Fibroblast of lung (primary cell): ENCODE data around the gene SLC16A4. TPM values are rescaled to one million over a fixed set of nuclear protein-coding genes. Genes with fewer than 3 reads are reported as not detected.
A peak's percentile ranks its signal among the peaks of the same experiment; 100 is the strongest.

ENCODE experiments used
- DNase-seq, 2 donors: peaks; one replicate each; pipeline versions ENCODE4 v3.0.0 to v3.0.0-alpha.2; 2010; ENCODE audit warnings: low read depth in 2 of 2
- H2AFZ ChIP-seq: 2 replicates; pipeline ENCODE4 v1.5.1; 2012; ENCODE audit warnings: low read length, control low read depth, inconsistent platforms
- H3K27ac ChIP-seq: 2 replicates; pipeline ENCODE4 v1.5.1; 2011; ENCODE audit warnings: low read length, control low read depth; ENCODE audit not compliant: insufficient read depth
- H3K27me3 ChIP-seq: 2 replicates; pipeline ENCODE4 v1.5.1; 2011; ENCODE audit warnings: mild to moderate bottlenecking, low read length; ENCODE audit not compliant: control insufficient read depth, insufficient read depth
- H3K36me3 ChIP-seq: 2 replicates; pipeline ENCODE4 v1.5.1; 2011; ENCODE audit warnings: low read length; ENCODE audit not compliant: control insufficient read depth, insufficient read depth
- H3K4me1 ChIP-seq: 2 replicates; pipeline ENCODE4 v1.5.1; 2011; ENCODE audit warnings: low read length; ENCODE audit not compliant: control insufficient read depth, insufficient read depth; ENCODE audit errors: extremely low read depth
- H3K4me2 ChIP-seq: 2 replicates; pipeline ENCODE4 v1.5.1; 2011; ENCODE audit warnings: low read length, control low read depth; ENCODE audit not compliant: insufficient read depth; ENCODE audit errors: extremely low read depth
- H3K4me3 ChIP-seq, 4 experiments: fragments of 200-600 bp in 1 of 4; sonication (generic) in 1 of 4; replicated peaks in 1 of 4; 2 replicates each; pipeline ENCODE4 v1.5.1; 2011 to 2016; ENCODE audit warnings: low read length in 4 of 4, low read depth in 3 of 4, mild to moderate bottlenecking in 3 of 4, control low read depth in 2 of 4, inconsistent platforms in 1 of 4, mixed read lengths in 1 of 4; ENCODE audit not compliant: insufficient read depth in 1 of 4; ENCODE audit errors: control extremely low read depth in 1 of 4
- H3K79me2 ChIP-seq: 2 replicates; pipeline ENCODE4 v1.5.1; 2012; ENCODE audit warnings: mild to moderate bottlenecking, low read length, inconsistent platforms; ENCODE audit not compliant: control insufficient read depth, insufficient read depth
- H3K9ac ChIP-seq: 2 replicates; pipeline ENCODE4 v1.5.1; 2011; ENCODE audit warnings: mild to moderate bottlenecking, low read length, control low read depth; ENCODE audit not compliant: insufficient read depth
- H3K9me3 ChIP-seq: 2 replicates; pipeline ENCODE4 v1.5.1; 2012; ENCODE audit warnings: low read depth, low read length; ENCODE audit not compliant: control insufficient read depth, insufficient read depth
- H4K20me1 ChIP-seq: 2 replicates; pipeline ENCODE4 v1.5.1; 2011; ENCODE audit warnings: low read length; ENCODE audit not compliant: control insufficient read depth, insufficient read depth; ENCODE audit errors: extremely low read depth
- CTCF ChIP-seq, 2 donors: IDR thresholded peaks in 1 of 2; conservative IDR thresholded peaks in 1 of 2; 1 replicate in 1 of 2; 2 replicates in 1 of 2; pipeline ENCODE4 v1.5.1; 2011 to 2012; ENCODE audit warnings: low read length in 2 of 2, control low read depth in 1 of 2, inconsistent platforms in 1 of 2, low read depth in 1 of 2, mild to moderate bottlenecking in 1 of 2
- EZH2 ChIP-seq: IDR thresholded peaks from 2 replicates; pipeline ENCODE4 v1.5.1; 2012; ENCODE audit warnings: low read length, control low read depth, mild to moderate bottlenecking; ENCODE audit errors: missing control alignments
- polyA plus RNA-seq, 2 donors: library from polyadenylated mRNA; depleted of rRNA in 1 of 2; stranded (reverse) in 1 of 2; unstranded in 1 of 2; fragments of >200 nt; gene quantifications; 2 replicates each; pipeline ENCODE4 v1.2.1, GENCODE V29; 2011 to 2012; ENCODE audit warnings: missing spikeins in 1 of 2
- total RNA-seq: library from RNA; depleted of rRNA; stranded (reverse); fragments of >200 nt; gene quantifications from 2 replicates; pipeline ENCODE4 v1.2.1, GENCODE V29; 2014

Gene SLC16A4
- total and polyA plus RNA-seq, 2 donors (not counting 1 experiment from before 2014, with no cell fraction given), result 64.4 to 91.9 TPM

- Histone ChIP-seq H3K79me2 (peaks cover 90% of the 10 kb centered on the region), H3K36me3 (peaks cover 5% of the 10 kb centered on the region), H3K27me3 (no peaks in the 10 kb centered on the region), H3K4me3 (peak overlapping the region in 1 of 4 experiments; percentile 6), H3K27ac (no peak overlapping the region), H3K4me2 (no peak overlapping the region), H3K9me3 (no peaks in the 10 kb centered on the region), H3K4me1 (peaks cover 12% of the 10 kb centered on the region), H3K9ac (no peak overlapping the region), H4K20me1 (peaks cover 2% of the 10 kb centered on the region), H2AFZ (no peak overlapping the region)
- no peak for DNase-seq
- TF ChIP-seq EZH2 (no peak), CTCF (conservative IDR thresholded peaks at IDR 0.05 in 1 of 2, IDR thresholded peaks at IDR 0.05 in 1 of 2; ENCODE audit: low read depth in 1 of 2, low read length in 2 of 2) (no peak)
Observed at GRCh38 chr1:110348050-110348449, 42.8 kb downstream of the SLC16A4 start.

- Histone ChIP-seq H3K27me3 (no peaks in the 10 kb centered on the region), H3K4me3 (no peak overlapping the region), H3K4me1 (peaks cover 17% of the 10 kb centered on the region), H4K20me1 (peaks cover 2% of the 10 kb centered on the region), H3K79me2 (peaks cover 94% of the 10 kb centered on the region), H2AFZ (no peak overlapping the region), H3K9ac (no peak overlapping the region), H3K4me2 (peak overlapping the region; percentile 75), H3K27ac (no peak overlapping the region), H3K36me3 (peaks cover 6% of the 10 kb centered on the region), H3K9me3 (no peaks in the 10 kb centered on the region)
- TF ChIP-seq EZH2 (no peak), CTCF (conservative IDR thresholded peaks at IDR 0.05 in 1 of 2, IDR thresholded peaks at IDR 0.05 in 1 of 2; ENCODE audit: low read depth in 1 of 2, low read length in 2 of 2) (no peak)
- no peak for DNase-seq
Observed at GRCh38 chr1:110347182-110347893, 43.5 kb downstream of the SLC16A4 start.

- Histone ChIP-seq H2AFZ (no peak overlapping the region), H3K27ac (no peak overlapping the region), H4K20me1 (peaks cover 2% of the 10 kb centered on the region), H3K4me3 (no peak overlapping the region), H3K4me2 (peak overlapping the region; percentile 75), H3K36me3 (peaks cover 11% of the 10 kb centered on the region), H3K9me3 (no peaks in the 10 kb centered on the region), H3K4me1 (peaks cover 20% of the 10 kb centered on the region), H3K9ac (no peak overlapping the region), H3K79me2 (peaks cover 95% of the 10 kb centered on the region), H3K27me3 (no peaks in the 10 kb centered on the region)
- DNase-seq, result no peak
- TF ChIP-seq CTCF (conservative IDR thresholded peaks at IDR 0.05 in 1 of 2, IDR thresholded peaks at IDR 0.05 in 1 of 2; ENCODE audit: low read depth in 1 of 2, low read length in 2 of 2) (no peak), EZH2 (no peak)
Observed at GRCh38 chr1:110346690-110347089, 44.1 kb downstream of the SLC16A4 start.
